Pancreas (tissue), 10 donors: Measurements from ENCODE around the gene RNF208. TPM values are rescaled to one million over a fixed set of nuclear protein-coding genes. Genes with fewer than 3 reads are reported as not detected.

ENCODE experiments used
- ATAC-seq, 4 donors: fragments of 200-7000 bp; cut with Tn5 transposase; one replicate each; pipeline versions ENCODE4 v1.8.0 to v1.9.1; 2020; ENCODE audit warnings: mild to moderate bottlenecking in 4 of 4, moderate library complexity in 4 of 4
- DNase-seq, 6 donors: peaks; one replicate each; pipeline ENCODE4 v3.0.0-alpha.2; 2020
- FAIRE-seq: peaks from 2 replicates; lab custom pipeline; 2012; peaks lifted over from hg19 to GRCh38; lab: Jason Lieb, UNC
- H3K27ac ChIP-seq, 4 donors: fragments of 200-600 bp; sonication (generic); 1 replicate in 3 of 4; 2 replicates in 1 of 4; pipeline versions ENCODE4 v1.5.0 to v1.8.0; 2020
- H3K27me3 ChIP-seq, 4 donors: fragments of 200-600 bp; one replicate each; pipeline ENCODE4 v1.8.0; 2021
- H3K36me3 ChIP-seq, 3 donors: fragments of 200-600 bp; sonication (generic) in 1 of 3; one replicate each; pipeline versions ENCODE4 v1.5.0 to v1.8.0; 2020 to 2021
- H3K4me1 ChIP-seq, 3 donors: fragments of 200-600 bp; one replicate each; pipeline ENCODE4 v1.8.0; 2021
- H3K4me3 ChIP-seq, 4 donors: fragments of 200-600 bp; sonication (generic) in 2 of 4; one replicate each; pipeline versions ENCODE4 v1.5.0 to v1.8.0; 2020 to 2021
- H3K9me3 ChIP-seq, 4 donors: fragments of 200-600 bp; one replicate each; pipeline ENCODE4 v1.8.0; 2021
- CTCF ChIP-seq, 4 donors: fragments of 200-600 bp; sonication (generic) in 3 of 4; IDR thresholded peaks; one replicate each; pipeline versions ENCODE4 v1.5.0 to v1.8.0; 2021; ENCODE audit warnings: antibody characterized with exemption in 4 of 4
- WGBS, 2 donors: extraction: QIAGEN DNeasy Blood & Tissue Kit; methylation state at CpG; one replicate each; pipeline ENCODE4 v1.1.7; 2013; 5-methylcytosine and 5-hydroxymethylcytosine counted together
- intact Hi-C, 3 donors: fragments of 100-400 bp; cut with DNase I; formaldehyde crosslinking; loops; one replicate each; pipeline versions ENCODE4 v1.11.1 to v1.14.2; 2022
- polyA plus RNA-seq, 2 donors: library from polyadenylated mRNA; stranded (reverse); fragments of 200-250 nt; gene quantifications; one replicate each; pipeline ENCODE4 v1.2.3, GENCODE V29; 2013
- total RNA-seq, 6 donors: library from RNA; stranded (reverse); fragmentation: NEBNext Ultra II Directional in 4 of 6; extraction: Animal tissue kit (Norgen Biotek cat#: 25700) in 4 of 6; gene quantifications; one replicate each; pipeline versions ENCODE4 v1.2.1 to v1.2.4, GENCODE V29; 2021 to 2023
- donor health status: healthy with polysubstance abuse.
- donor health status: DM: no; HTN: no; CAD: no; lungs with moderate emphysema.
- donor health status: DM: no; HTN: no; CAD: no.
- donor health status: control.
- donor health status: control.
- donor health status: Bipolar disorder and iron deficiency.
- donor health status: DM: yes; HTN: yes; CAD: no.
- donor health status: DM: no; HTN: no; CAD: no.
- donor health status: DM: no; HTN: no; CAD: no.
- donor health status: DM: yes; HTN: yes; CAD: no.

RNF208 gene
- total and polyA plus RNA-seq, 8 donors: 3.3 to 20.7 (median 3.4) TPM

- Histone ChIP-seq H3K27ac (peak overlapping the region; percentile 76 to 91 (median 82)), H3K4me1 (peaks cover 3 to 26% (median 18%) of the 10 kb centered on the region in 3 donors), H3K4me3 (peak overlapping the region; percentile 57 to 97 (median 93)), H3K9me3 (no peaks in the 10 kb centered on the region), H3K27me3 (no peaks in the 10 kb centered on the region), H3K36me3 (peaks cover 7 to 11% (median 8%) of the 10 kb centered on the region in 3 donors)
- intact Hi-C loops: no loop called here
- DNase-seq: peak in 3 of 6 donors; percentile 53 to 80 (median 64)
- FAIRE-seq: no peak
- WGBS, 2 donors: 25 to 27% methylated on average over 36 of the region's 36 CpGs
- TF ChIP-seq CTCF (IDR thresholded peaks at IDR 0.05): no peak
- no peak for ATAC-seq
Measured at GRCh38 chr9:137242269-137243203, 20.5 kb upstream of the RNF208 start.

GRCh38 chr9:137241490-137242268, 19.6 kb upstream of the RNF208 start:
- H3K36me3 ChIP-seq: peaks cover 7 to 11% (median 8%) of the 10 kb centered on the region in 3 donors
- ATAC-seq (peak; percentile 22 to 55 (median 36)), FAIRE-seq (no peak), DNase-seq (peak; percentile 80 to 92 (median 86))
- peaks cover 9 to 32% (median 22%) of the 10 kb centered on the region in 3 donors for H3K4me1 ChIP-seq
- peak overlapping the region; percentile 76 to 91 (median 82) for H3K27ac ChIP-seq
- H3K4me3 ChIP-seq: peak overlapping the region; percentile 57 to 97 (median 93)
- no peaks in the 10 kb centered on the region for H3K9me3 ChIP-seq
- TF ChIP-seq CTCF (IDR thresholded peaks at IDR 0.05): no peak
- intact Hi-C loops: no loop called here
- no peaks in the 10 kb centered on the region for H3K27me3 ChIP-seq
- 1% methylated on average over 47 to 83 of the region's 83 CpGs for WGBS, 2 donors

DNA sequence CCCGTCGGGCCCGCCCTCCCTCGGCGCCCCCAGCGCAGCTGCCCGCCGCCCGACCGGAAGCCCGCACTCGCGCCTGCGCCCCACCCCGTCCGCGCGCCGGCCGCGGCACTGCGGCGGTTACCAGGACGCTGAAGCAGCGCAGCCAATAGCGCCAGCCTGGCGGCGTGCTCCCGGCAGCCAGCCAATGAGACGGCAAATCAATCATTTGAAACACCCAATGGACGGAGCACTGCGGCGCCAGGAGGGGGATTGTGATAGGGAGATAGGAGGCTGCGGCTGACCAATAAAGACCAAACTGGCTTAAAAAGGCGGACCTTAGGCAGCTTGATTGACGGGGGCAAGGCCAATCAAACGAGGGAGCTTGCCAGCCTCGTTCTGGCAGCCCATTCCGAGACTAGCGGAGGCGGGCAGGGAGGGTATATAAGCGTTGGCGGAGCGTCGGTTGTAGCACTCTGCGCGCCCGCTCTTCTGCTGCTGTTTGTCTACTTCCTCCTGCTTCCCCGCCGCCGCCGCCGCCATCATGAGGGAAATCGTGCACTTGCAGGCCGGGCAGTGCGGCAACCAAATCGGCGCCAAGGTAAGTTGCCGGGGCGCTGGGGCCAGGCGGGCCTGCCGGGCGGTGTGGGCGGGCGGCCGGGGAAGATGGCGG, 18.9 kb upstream of the RNF208 start, which contains the start of gene TUBB4B:
Gene TUBB4B (plus strand): TSS at position 447 of the 649 bp plus-strand sequence. CDS start 74 bp downstream, at position 521.
- H3K4me1 ChIP-seq: peaks cover 10 to 32% (median 23%) of the 10 kb centered on the region in 3 donors

More for the DNA sequence above, 18.9 kb upstream of the RNF208 start, which contains the start of gene TUBB4B:
- FAIRE-seq (peak; percentile 97), ATAC-seq (peak; percentile 72 to 85 (median 78)), DNase-seq (peak; percentile 98 to 100 (median 100))
- 0 to 1% methylated on average over 41 to 67 of the region's 67 CpGs for WGBS, 2 donors
- peaks cover 7 to 11% (median 8%) of the 10 kb centered on the region in 3 donors for H3K36me3 ChIP-seq
- peak within 1 kb of the TSS; percentile 95 to 96 (median 96) for H3K27ac ChIP-seq
- no peaks in the 10 kb centered on the region for H3K9me3 ChIP-seq
- intact Hi-C loops: no loop called here
- peak within 1 kb of the TSS; percentile 61 to 97 (median 93) for H3K4me3 ChIP-seq
- TF ChIP-seq CTCF (IDR thresholded peaks at IDR 0.05): no peak
- no peaks in the 10 kb centered on the region for H3K27me3 ChIP-seq
